NCI-H460 (cell line): ENCODE data around the gene SNAP25. TPM values are rescaled to one million over a fixed set of nuclear protein-coding genes. Genes with fewer than 3 reads are reported as not detected.
A peak's percentile ranks its signal among the peaks of the same experiment; 100 is the strongest.

Experiments used
- DNase-seq: peaks from one replicate; pipeline ENCODE4 v3.0.0-alpha.2; 2016; ENCODE audit warnings: low read depth; ENCODE audit errors: extremely low read depth
- polyA plus RNA-seq: library from polyadenylated mRNA; depleted of rRNA; stranded (reverse); fragments of >200 nt; gene quantifications from 2 replicates; pipeline ENCODE4 v1.2.3, GENCODE V29; 2014; cell fraction: nucleus; rRNA removed
- total RNA-seq: library from RNA; depleted of rRNA; stranded (reverse); fragments of >200 nt; shearing (Covaris generic); gene quantifications from 2 replicates; pipeline ENCODE4 v1.2.3, GENCODE V29; 2014; rRNA removed

The SNAP25 gene
- 0.40 and 0.42 TPM in 2 replicates for total RNA-seq
- polyA plus RNA-seq: 0.82 and 2.6 TPM in 2 replicates

GRCh38 chr20:10218536-10219451 is at the start of gene SNAP25:
TSS of gene SNAP25 (plus strand) at chr20:10218830. CDS start at chr20:10275492, 56,662 bp downstream.
- peak; percentile 77 for DNase-seq

GRCh38 chr20:10169752-10170151 is 48.9 kb upstream of the SNAP25 start:
- DNase-seq: no peak

GRCh38 chr20:10170261-10170660 is 48.4 kb upstream of the SNAP25 start:
- no peak for DNase-seq

GRCh38 chr20:10171864-10172751 is 46.5 kb upstream of the SNAP25 start:
- peak; percentile 15 for DNase-seq

GRCh38 chr20:10172998-10173655 is 45.5 kb upstream of the SNAP25 start:
- DNase-seq: no peak

GRCh38 chr20:10174400-10174799 is 44.2 kb upstream of the SNAP25 start:
- no peak for DNase-seq

- no peak for DNase-seq
Observed at GRCh38 chr20:10177326-10177725, 41.3 kb upstream of the SNAP25 start.

- DNase-seq: no peak
Observed at GRCh38 chr20:10178091-10178490, 40.5 kb upstream of the SNAP25 start.

- no peak for DNase-seq
Observed at GRCh38 chr20:10178727-10179313, 39.8 kb upstream of the SNAP25 start.

- DNase-seq: peak; percentile 1
Observed at GRCh38 chr20:10179574-10180298, 38.9 kb upstream of the SNAP25 start.

GRCh38 chr20:10180651-10181235 is 37.9 kb upstream of the SNAP25 start:
- no peak for DNase-seq

- DNase-seq: no peak
Observed at GRCh38 chr20:10185741-10186558, 32.7 kb upstream of the SNAP25 start.

- no peak for DNase-seq
Observed at GRCh38 chr20:10190456-10190855, 28.2 kb upstream of the SNAP25 start.

GRCh38 chr20:10192171-10192570 is 26.5 kb upstream of the SNAP25 start:
- DNase-seq: no peak

GRCh38 chr20:10194166-10194565 is 24.5 kb upstream of the SNAP25 start:
- no peak for DNase-seq

GRCh38 chr20:10200330-10200729 is 18.3 kb upstream of the SNAP25 start:
- DNase-seq: no peak

GRCh38 chr20:10201321-10201870 is 17.2 kb upstream of the SNAP25 start:
- no peak for DNase-seq

- DNase-seq: no peak
Observed at GRCh38 chr20:10209091-10209490, 9.5 kb upstream of the SNAP25 start.
